ENCODE measurements around the gene EHD4. TPM values are rescaled to one million over a fixed set of nuclear protein-coding genes. Genes with fewer than 3 reads are reported as not detected.

EHD4 gene
- total RNA-seq, 1 donor from 2014 or later = 24.6 TPM

DNA sequence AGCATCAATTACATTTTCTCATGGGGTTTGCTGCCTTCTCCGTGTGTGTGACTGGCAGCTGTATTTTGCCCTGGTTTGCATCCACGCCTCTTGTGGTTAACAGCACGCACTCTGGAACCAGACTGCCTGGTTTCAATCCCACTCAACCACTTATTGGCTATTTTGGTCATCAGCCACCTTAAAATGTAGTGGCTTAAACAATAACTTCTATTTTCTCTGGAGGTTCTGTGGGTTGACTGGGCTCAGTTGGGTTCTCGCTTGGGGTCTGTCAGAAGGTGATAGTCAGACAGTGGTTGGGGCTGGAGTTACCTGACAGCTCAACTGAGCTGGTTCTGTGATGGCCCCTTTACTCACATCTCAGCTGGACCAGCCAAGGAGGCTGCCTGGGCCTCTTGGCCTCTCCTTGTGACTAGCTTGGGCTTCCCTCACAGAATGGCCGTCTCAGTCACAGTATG, 36.8 kb downstream of the EHD4 start:
- no peaks in the 10 kb centered on the region for H3K36me3 ChIP-seq
- H3K27me3 ChIP-seq = no peaks in the 10 kb centered on the region
- peaks cover 74% of the 10 kb centered on the region for H3K4me1 ChIP-seq
- no peak overlapping the region for H3K4me3 ChIP-seq
- intact Hi-C loops (cut with DNase I) = no loop called here
- DNase-seq (ENCODE audit: extremely low spot score in 2 of 2) = no peak
- H3K9me3 ChIP-seq = no peaks in the 10 kb centered on the region
- H3K27ac ChIP-seq = peak overlapping the region; percentile 65
- TF ChIP-seq, protein P1, sequence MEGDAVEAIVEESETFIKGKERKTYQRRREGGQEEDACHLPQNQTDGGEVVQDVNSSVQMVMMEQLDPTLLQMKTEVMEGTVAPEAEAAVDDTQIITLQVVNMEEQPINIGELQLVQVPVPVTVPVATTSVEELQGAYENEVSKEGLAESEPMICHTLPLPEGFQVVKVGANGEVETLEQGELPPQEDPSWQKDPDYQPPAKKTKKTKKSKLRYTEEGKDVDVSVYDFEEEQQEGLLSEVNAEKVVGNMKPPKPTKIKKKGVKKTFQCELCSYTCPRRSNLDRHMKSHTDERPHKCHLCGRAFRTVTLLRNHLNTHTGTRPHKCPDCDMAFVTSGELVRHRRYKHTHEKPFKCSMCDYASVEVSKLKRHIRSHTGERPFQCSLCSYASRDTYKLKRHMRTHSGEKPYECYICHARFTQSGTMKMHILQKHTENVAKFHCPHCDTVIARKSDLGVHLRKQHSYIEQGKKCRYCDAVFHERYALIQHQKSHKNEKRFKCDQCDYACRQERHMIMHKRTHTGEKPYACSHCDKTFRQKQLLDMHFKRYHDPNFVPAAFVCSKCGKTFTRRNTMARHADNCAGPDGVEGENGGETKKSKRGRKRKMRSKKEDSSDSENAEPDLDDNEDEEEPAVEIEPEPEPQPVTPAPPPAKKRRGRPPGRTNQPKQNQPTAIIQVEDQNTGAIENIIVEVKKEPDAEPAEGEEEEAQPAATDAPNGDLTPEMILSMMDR (IDR thresholded peaks at IDR 0.05) = no peak
- TF ChIP-seq POLR2A (IDR thresholded peaks at IDR 0.05) (no peak), POLR2AphosphoS5 (IDR thresholded peaks at IDR 0.05; ENCODE audit: insufficient read depth in 1 of 2, low read depth in 1 of 2) (no peak)

DNA sequence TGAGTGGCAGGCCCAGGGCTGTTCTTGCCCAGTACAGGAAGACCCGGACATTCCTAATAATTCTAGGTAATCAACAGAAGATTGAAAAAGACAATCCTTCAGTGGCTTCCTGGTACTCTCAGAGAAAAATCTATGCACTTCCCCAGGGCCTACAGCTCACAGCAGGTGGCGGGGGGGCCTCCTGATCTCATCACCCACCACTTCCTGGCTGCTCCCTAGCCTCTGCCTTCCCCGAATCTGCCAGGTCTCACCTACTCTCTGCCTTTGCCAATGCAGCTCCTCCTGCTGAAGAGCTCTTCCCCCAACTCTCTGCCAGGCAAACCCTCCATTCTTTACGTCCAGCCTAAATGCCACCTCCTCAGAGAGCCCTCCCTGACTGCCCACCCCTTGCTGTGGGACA, 37.5 kb downstream of the EHD4 start:
- TF ChIP-seq POLR2AphosphoS5 (IDR thresholded peaks at IDR 0.05; ENCODE audit: insufficient read depth in 1 of 2, low read depth in 1 of 2) (peak in 1 of 2 donors; percentile 21), POLR2A (IDR thresholded peaks at IDR 0.05) (no peak)
- no peak overlapping the region for H3K4me3 ChIP-seq
- H3K9me3 ChIP-seq = no peaks in the 10 kb centered on the region
- no peak for DNase-seq (ENCODE audit: extremely low spot score in 2 of 2)
- H3K36me3 ChIP-seq = no peaks in the 10 kb centered on the region
- no peaks in the 10 kb centered on the region for H3K27me3 ChIP-seq
- H3K27ac ChIP-seq = peak overlapping the region; percentile 65
- H3K4me1 ChIP-seq = peaks cover 74% of the 10 kb centered on the region
- intact Hi-C loops (cut with DNase I) = no loop called here

DNA sequence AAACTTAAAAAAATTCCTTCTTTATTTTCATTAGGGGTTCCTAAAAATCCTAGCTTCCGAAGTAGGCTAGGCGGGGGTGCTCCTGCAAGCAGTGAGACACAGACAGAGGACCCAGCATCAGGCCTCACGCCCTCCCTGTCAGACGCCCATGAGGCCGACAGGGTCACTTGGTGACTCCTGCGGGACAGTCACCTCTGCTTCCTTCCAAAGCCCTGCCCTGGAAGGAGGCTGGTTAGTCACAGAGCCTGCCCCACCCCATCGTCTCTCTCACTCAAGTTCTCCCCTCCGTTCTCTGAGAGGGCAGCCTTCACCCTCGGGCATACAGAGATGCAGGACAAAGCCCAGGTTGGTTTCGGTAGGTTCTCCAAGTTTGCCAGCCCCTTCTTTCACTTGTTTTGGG, 38.6 kb downstream of the EHD4 start:
- DNase-seq (ENCODE audit: extremely low spot score in 2 of 2) = no peak
- intact Hi-C loops (cut with DNase I) = no loop called here
- Histone ChIP-seq H3K27ac (peak overlapping the region; percentile 65), H3K4me3 (no peak overlapping the region), H3K9me3 (no peaks in the 10 kb centered on the region), H3K27me3 (no peaks in the 10 kb centered on the region), H3K36me3 (no peaks in the 10 kb centered on the region), H3K4me1 (peaks cover 84% of the 10 kb centered on the region)
- no peak for TF ChIP-seq POLR2AphosphoS5 (IDR thresholded peaks at IDR 0.05; ENCODE audit: insufficient read depth in 1 of 2, low read depth in 1 of 2)
- TF ChIP-seq, protein P1 (IDR thresholded peaks at IDR 0.05) = no peak
- TF ChIP-seq POLR2A (IDR thresholded peaks at IDR 0.05) = no peak

DNA sequence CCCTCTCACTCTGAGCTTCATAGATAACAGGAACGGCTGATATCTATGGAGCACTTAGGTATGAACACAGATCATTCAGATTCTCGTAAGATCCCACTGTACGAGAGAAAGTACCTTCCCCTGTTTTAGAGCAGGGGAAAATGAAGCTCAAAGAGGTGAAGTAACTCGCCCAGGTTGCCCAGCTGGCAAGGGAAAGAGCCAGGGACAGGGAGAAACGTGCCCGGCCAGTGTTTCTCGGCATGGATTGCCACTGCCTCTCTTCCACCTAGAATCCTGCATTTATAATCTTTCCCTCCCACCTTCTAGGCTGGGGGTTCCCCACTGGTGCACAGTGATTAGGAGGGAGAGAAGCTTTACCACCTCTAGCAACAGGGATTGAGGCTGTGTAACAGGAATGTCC, 39.0 kb downstream of the EHD4 start:
- DNase-seq (ENCODE audit: extremely low spot score in 2 of 2) = no peak
- Histone ChIP-seq H3K36me3 (no peaks in the 10 kb centered on the region), H3K27me3 (no peaks in the 10 kb centered on the region), H3K4me3 (no peak overlapping the region), H3K9me3 (no peaks in the 10 kb centered on the region), H3K4me1 (peaks cover 87% of the 10 kb centered on the region), H3K27ac (peak overlapping the region; percentile 65)
- TF ChIP-seq POLR2A (IDR thresholded peaks at IDR 0.05) (no peak), POLR2AphosphoS5 (IDR thresholded peaks at IDR 0.05; ENCODE audit: insufficient read depth in 1 of 2, low read depth in 1 of 2) (no peak)
- TF ChIP-seq, protein P1 (IDR thresholded peaks at IDR 0.05) = no peak
- intact Hi-C loops (cut with DNase I) = no loop called here

DNA sequence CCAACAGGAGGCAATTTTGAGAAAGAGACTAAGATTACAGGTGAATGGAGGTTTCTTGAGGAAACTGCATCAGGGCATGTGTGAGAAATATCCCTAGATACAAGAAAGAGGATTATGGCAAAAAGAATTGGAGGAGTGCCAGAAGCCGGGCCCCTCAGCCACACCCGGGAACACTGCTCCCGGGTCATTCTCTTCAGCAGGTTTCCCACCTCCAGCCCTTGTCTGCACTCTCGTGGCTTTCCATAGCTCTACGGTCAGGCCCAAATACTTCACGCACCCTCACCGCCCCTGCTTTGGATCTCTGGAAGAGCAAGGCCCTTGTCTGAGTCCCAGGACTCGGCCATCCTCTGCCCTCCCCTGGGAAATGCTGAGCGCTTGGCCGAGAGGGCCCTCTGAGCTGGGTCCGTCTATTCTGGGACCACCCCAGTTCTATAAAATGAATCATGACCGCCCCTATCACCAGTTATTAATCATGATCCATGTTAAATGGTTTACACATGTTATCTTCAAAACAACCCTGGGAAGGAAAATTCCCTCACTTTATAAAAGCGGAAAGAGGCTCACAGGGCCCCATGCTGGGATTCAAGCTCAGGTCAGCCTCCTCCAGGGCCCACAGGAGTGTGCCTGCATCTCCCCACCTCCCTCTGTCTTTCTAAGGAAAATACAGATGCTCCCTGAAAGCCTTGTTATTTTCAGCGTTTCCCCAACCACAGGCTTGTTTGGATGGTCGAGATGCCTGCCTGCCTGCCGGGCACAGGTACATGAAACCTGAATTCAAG, 39.7 kb downstream of the EHD4 start:
- DNase-seq (ENCODE audit: extremely low spot score in 2 of 2) = no peak
- no peaks in the 10 kb centered on the region for H3K9me3 ChIP-seq
- intact Hi-C loops (cut with DNase I) = no loop called here
- peak overlapping the region; percentile 65 for H3K27ac ChIP-seq
- H3K4me1 ChIP-seq = peaks cover 83% of the 10 kb centered on the region
- H3K27me3 ChIP-seq = no peaks in the 10 kb centered on the region
- no peak for TF ChIP-seq POLR2AphosphoS5 (IDR thresholded peaks at IDR 0.05; ENCODE audit: insufficient read depth in 1 of 2, low read depth in 1 of 2)
- TF ChIP-seq POLR2A (IDR thresholded peaks at IDR 0.05) = no peak
- TF ChIP-seq, protein P1 (IDR thresholded peaks at IDR 0.05) = no peak
- H3K4me3 ChIP-seq = no peak overlapping the region
- no peaks in the 10 kb centered on the region for H3K36me3 ChIP-seq

All from vagina (tissue), 2 donors.